NCI-H1694 treated with DMSO at 0.1 percent for 48 hours (cell line): Measurements from ENCODE around the gene SAMD9L.

Experiments
- DNase-seq: peaks from one replicate; lab custom pipeline; 2025; lab: John Stamatoyannopoulos, UW

Gene SAMD9L

GRCh38 chr7:93148144-93148543, at the start of gene SAMD9L:
Gene SAMD9L, minus strand, starts transcription at chr7:93148385. Its CDS starts 12,414 bp downstream, at chr7:93135971.
- DNase-seq = no peak

- no peak for DNase-seq
Observed at GRCh38 chr7:93196336-93196735, 48.2 kb upstream of the SAMD9L start.

- DNase-seq = no peak
Observed at GRCh38 chr7:93194386-93194785, 46.2 kb upstream of the SAMD9L start.

GRCh38 chr7:93188870-93189634, 40.9 kb upstream of the SAMD9L start:
- DNase-seq = no peak

- no peak for DNase-seq
Observed at GRCh38 chr7:93185303-93186027, 37.3 kb upstream of the SAMD9L start.

GRCh38 chr7:93179173-93179572, 31.0 kb upstream of the SAMD9L start:
- no peak for DNase-seq

GRCh38 chr7:93178213-93178612, 30.0 kb upstream of the SAMD9L start:
- DNase-seq = peak; percentile 89

GRCh38 chr7:93176992-93177580, 28.9 kb upstream of the SAMD9L start:
- no peak for DNase-seq

- no peak for DNase-seq
Observed at GRCh38 chr7:93175219-93175618, 27.0 kb upstream of the SAMD9L start.

GRCh38 chr7:93172683-93173082, 24.5 kb upstream of the SAMD9L start:
- DNase-seq = no peak

GRCh38 chr7:93171606-93172226, 23.5 kb upstream of the SAMD9L start:
- no peak for DNase-seq

GRCh38 chr7:93165447-93165846, 17.3 kb upstream of the SAMD9L start:
- no peak for DNase-seq

- DNase-seq = no peak
Observed at GRCh38 chr7:93164766-93165165, 16.6 kb upstream of the SAMD9L start.

GRCh38 chr7:93161181-93161762, 13.1 kb upstream of the SAMD9L start:
- no peak for DNase-seq

- DNase-seq = no peak
Observed at GRCh38 chr7:93160410-93160809, 12.2 kb upstream of the SAMD9L start.

- no peak for DNase-seq
Observed at GRCh38 chr7:93159490-93159889, 11.3 kb upstream of the SAMD9L start.

GRCh38 chr7:93156884-93157283, 8.7 kb upstream of the SAMD9L start:
- no peak for DNase-seq

- DNase-seq = no peak
Observed at GRCh38 chr7:93150200-93150835, 2.1 kb upstream of the SAMD9L start.

- DNase-seq = no peak
Observed at GRCh38 chr7:93148727-93149126, 542 bp upstream of the SAMD9L start.

GRCh38 chr7:93147363-93147762, 822 bp downstream of the SAMD9L start:
- DNase-seq = no peak

GRCh38 chr7:93146472-93147141, 1.6 kb downstream of the SAMD9L start:
- no peak for DNase-seq
